K562 (cell line): Measurements from ENCODE around the gene NOX5. TPM values are rescaled to one million over a fixed set of nuclear protein-coding genes. Genes with fewer than 3 reads are reported as not detected.

Source experiments
- ATAC-seq: fragments of 200-7000 bp; cut with Tn5 transposase; 3 replicates; pipeline ENCODE4 v1.9.1; 2020; ENCODE audit warnings: moderate library complexity
- BruUV-seq: library from RNA; stranded (reverse); fragments of 400-500 nt; replicated peaks from 2 replicates; lab custom pipeline; 2021; lab: Mats Ljungman, UMichigan
- CTCF ChIA-PET: fragments of 300-600 bp; formaldehyde crosslinking; extraction: SDS; loops from one replicate; lab custom pipeline; 2021; ENCODE audit warnings: low intra/inter-chr PET ratio; lab: Yijun Ruan, JAX
- POLR2A ChIA-PET: fragments of 300-600, 350-650 bp; sonication (Branson Sonifier 250); formaldehyde crosslinking; extraction: SDS; loops from one replicate; lab custom pipeline; 2021; ENCODE audit warnings: antibody characterized with exemption, inconsistent platforms; lab: Yijun Ruan, JAX
- DNase-seq, 4 experiments: peaks; one replicate each; pipeline versions ENCODE4 v3.0.0 to v3.0.0-alpha.2; 2011 to 2018; ENCODE audit warnings: low spot score in 3 of 4, mixed read lengths in 3 of 4; ENCODE audit errors: extremely low read depth in 1 of 4
- FAIRE-seq: peaks from 2 replicates; lab custom pipeline; 2011; peaks lifted over from hg19 to GRCh38; lab: Jason Lieb, UNC
- H2AFZ ChIP-seq: 2 replicates; pipeline ENCODE4 v1.6.0; 2011; ENCODE audit warnings: low read depth, low read length, control low read depth, inconsistent platforms
- H3K27ac ChIP-seq: fragments of 200-600 bp; 3 replicates; pipeline ENCODE4 v1.8.0; 2011; ENCODE audit warnings: low read depth, mild to moderate bottlenecking, control low read depth, inconsistent platforms, low read length, moderate library complexity, mixed read lengths; ENCODE audit errors: extremely low read depth
- H3K27me3 ChIP-seq, 2 experiments: fragments of 300-600 bp in 1 of 2; 2 replicates in 1 of 2; 3 replicates in 1 of 2; pipeline versions ENCODE4 v1.6.0 to v1.8.0; 2011; ENCODE audit warnings: inconsistent platforms in 2 of 2, low read length in 2 of 2, mild to moderate bottlenecking in 1 of 2, mixed read lengths in 1 of 2, moderate library complexity in 1 of 2; ENCODE audit not compliant: control insufficient read depth in 2 of 2, insufficient read depth in 2 of 2
- H3K36me3 ChIP-seq: fragments of 300-600 bp; 3 replicates; pipeline ENCODE4 v1.8.0; 2011; ENCODE audit warnings: mild to moderate bottlenecking, low read length, inconsistent platforms; ENCODE audit not compliant: control insufficient read depth, insufficient read depth
- H3K4me1 ChIP-seq, 2 experiments: fragments of 200-600 bp in 1 of 2; replicated peaks in 1 of 2; 2 replicates in 1 of 2; 3 replicates in 1 of 2; pipeline versions ENCODE4 v1.5.1 to v1.8.0; 2011; ENCODE audit warnings: inconsistent platforms in 2 of 2, low read length in 2 of 2, mild to moderate bottlenecking in 1 of 2, mixed read lengths in 1 of 2, moderate library complexity in 1 of 2; ENCODE audit not compliant: control insufficient read depth in 2 of 2, insufficient read depth in 2 of 2
- H3K4me2 ChIP-seq: 2 replicates; pipeline ENCODE4 v1.6.1; 2011; ENCODE audit warnings: low read length, control low read depth, inconsistent platforms, mixed read lengths; ENCODE audit not compliant: insufficient read depth
- H3K4me3 ChIP-seq: fragments of 200-600 bp; sonication (generic), shearing (Covaris generic); 2 replicates; pipeline ENCODE4 v1.5.1; 2016; ENCODE audit warnings: control low read depth, inconsistent platforms
- H3K79me2 ChIP-seq: fragments of 200-600 bp; 3 replicates; pipeline ENCODE4 v1.8.0; 2011; ENCODE audit warnings: low read length, inconsistent platforms; ENCODE audit not compliant: control insufficient read depth, insufficient read depth
- H3K9ac ChIP-seq, 2 experiments: 2 replicates each; pipeline versions ENCODE4 v1.6.0 to v1.6.1; 2011; ENCODE audit warnings: low read depth in 2 of 2, low read length in 2 of 2, control low read depth in 1 of 2, inconsistent platforms in 1 of 2, mild to moderate bottlenecking in 1 of 2, mixed read lengths in 1 of 2; ENCODE audit not compliant: insufficient read depth in 1 of 2
- H3K9me1 ChIP-seq: one replicate; pipeline ENCODE4 v1.6.0; 2011; ENCODE audit warnings: inconsistent platforms, mild to moderate bottlenecking, low read length, moderate library complexity; ENCODE audit not compliant: control insufficient read depth, insufficient read depth
- H3K9me3 ChIP-seq: replicated peaks from 2 replicates; pipeline ENCODE4 v1.5.1; 2011; ENCODE audit warnings: low read depth, low read length, inconsistent platforms; ENCODE audit not compliant: control insufficient read depth, insufficient read depth
- H4K20me1 ChIP-seq: replicated peaks from 2 replicates; pipeline ENCODE4 v1.6.1; 2011; ENCODE audit warnings: low read length, inconsistent platforms, mixed read lengths; ENCODE audit not compliant: control insufficient read depth, insufficient read depth
- CHCHD3 ChIP-seq: fragments of 250-450 bp; sonication (Bioruptor Pico); IDR thresholded peaks from 2 replicates; pipeline ENCODE4 v2.1.2; 2022; ENCODE audit warnings: mild to moderate bottlenecking
- FOXA1 ChIP-seq: fragments of 450-650 bp; IDR thresholded peaks from 2 replicates; pipeline ENCODE4 v1.6.1; 2016; ENCODE audit warnings: mild to moderate bottlenecking, borderline replicate concordance
- GTF2E2 ChIP-seq: fragments of 200-800 bp; sonication (Bioruptor generic); IDR thresholded peaks from 2 replicates; pipeline ENCODE4 v1.6.1; 2016; ENCODE audit warnings: missing genetic modification characterization, missing compliant biosample characterization
- HOXB6 ChIP-seq: fragments of 250-450 bp; sonication (Bioruptor Pico); IDR thresholded peaks from 2 replicates; pipeline ENCODE4 v1.5.1; 2022; ENCODE audit warnings: mild to moderate bottlenecking, borderline replicate concordance
- ID3 ChIP-seq, 2 experiments: fragments of 250-450 bp in 1 of 2; fragments of 450-650 bp in 1 of 2; sonication (Bioruptor Pico) in 1 of 2; IDR thresholded peaks; 2 replicates each; pipeline versions ENCODE4 v1.6.1 to v1.8.0; 2016 to 2021; ENCODE audit warnings: mild to moderate bottlenecking in 2 of 2, moderate library complexity in 2 of 2, missing compliant biosample characterization in 1 of 2, missing genetic modification characterization in 1 of 2
- LARP7 ChIP-seq: fragments of 450-650 bp; IDR thresholded peaks from 2 replicates; pipeline ENCODE4 v1.6.1; 2016
- MYC ChIP-seq, 2 experiments: fragments of 250-450 bp in 1 of 2; sonication (Bioruptor Pico) in 1 of 2; IDR thresholded peaks; 2 replicates each; pipeline versions ENCODE4 v1.5.1 to v1.6.1; 2012 to 2021; ENCODE audit warnings: low read depth in 2 of 2, borderline replicate concordance in 1 of 2, improper control_type of control experiment in 1 of 2, low read length in 1 of 2, mild to moderate bottlenecking in 1 of 2, moderate library complexity in 1 of 2
- NFE2L1 ChIP-seq: fragments of 450-650 bp; IDR thresholded peaks from 2 replicates; pipeline ENCODE4 v1.6.1; 2016; ENCODE audit warnings: missing genetic modification characterization, low read depth, mild to moderate bottlenecking, missing compliant biosample characterization, moderate library complexity, borderline replicate concordance
- RCOR1 ChIP-seq, 2 experiments: IDR thresholded peaks; 2 replicates each; pipeline ENCODE4 v1.6.1; 2012; ENCODE audit warnings: low read depth in 2 of 2, low read length in 2 of 2, borderline replicate concordance in 1 of 2, improper control_type of control experiment in 1 of 2
- SOX6 ChIP-seq: fragments of 450-650 bp; IDR thresholded peaks from 2 replicates; pipeline ENCODE4 v1.6.1; 2014; ENCODE audit warnings: mild to moderate bottlenecking
- SP1 ChIP-seq: sonication (generic); formaldehyde crosslinking; IDR thresholded peaks from 2 replicates; pipeline ENCODE4 v1.8.1; 2022; ENCODE audit warnings: mild to moderate bottlenecking, missing genetic modification reagents
- YBX1 ChIP-seq: fragments of 450-650 bp; IDR thresholded peaks from 2 replicates; pipeline ENCODE4 v1.7.1; 2016; ENCODE audit warnings: mild to moderate bottlenecking
- ZNF3 ChIP-seq: fragments of 250-450 bp; sonication (Bioruptor Pico); IDR thresholded peaks from 2 replicates; pipeline ENCODE4 v1.5.0; 2021; ENCODE audit warnings: mild to moderate bottlenecking, moderate library complexity
- ZNF318 ChIP-seq, 2 experiments: fragments of 450-650 bp; IDR thresholded peaks; 2 replicates each; pipeline ENCODE4 v1.6.1; 2016; ENCODE audit warnings: mild to moderate bottlenecking in 2 of 2, borderline replicate concordance in 1 of 2, low read depth in 1 of 2, moderate library complexity in 1 of 2
- ZNF764 ChIP-seq: fragments of 250-450 bp; sonication (Bioruptor Pico); IDR thresholded peaks from 2 replicates; pipeline ENCODE4 v1.4.0; 2020; ENCODE audit warnings: low read depth, mild to moderate bottlenecking, moderate library complexity
- WGBS: fragments of 100-300 bp; shearing (Covaris generic); methylation state at CpG from one replicate; pipeline ENCODE4 v1.1.6; 2016; ENCODE audit warnings: low coverage, mixed read lengths; ENCODE audit not compliant: insufficient coverage; ENCODE audit errors: missing lambda C conversion rate; 5-methylcytosine and 5-hydroxymethylcytosine counted together
- in situ Hi-C: fragments of 300-500 bp; cut with MboI; formaldehyde crosslinking; loops from 4 replicates; pipeline ENCODE4 v1.15.0; 2018; ENCODE audit warnings: inconsistent platforms, mixed read lengths
- intact Hi-C: fragments of 100-400 bp; cut with micrococcal nuclease; formaldehyde crosslinking; loops from 2 replicates; pipeline ENCODE4 v1.14.2; 2022
- polyA plus RNA-seq, 8 experiments: library from polyadenylated mRNA; depleted of rRNA in 4 of 8; stranded (reverse) in 5 of 8; unstranded in 3 of 8; fragments of >200 nt; fragmentation: Nextera tagmentation in 2 of 8; fragmentation: Illumina TruSeq in 1 of 8; extraction: Ambion mirVana in 2 of 8; extraction: Trizol in 1 of 8; gene quantifications; 2 replicates each; pipeline versions ENCODE4 v1.2.1 to v1.2.3, GENCODE V29; 2011 to 2014; ENCODE audit warnings: inconsistent platforms in 1 of 8, missing spikeins in 1 of 8
- total RNA-seq, 7 experiments: library from RNA; depleted of rRNA in 6 of 7; stranded (reverse); fragments of >200 nt in 6 of 7; fragmentation: Illumina TruSeq in 2 of 7; extraction: Trizol in 2 of 7; gene quantifications; 2 replicates each; pipeline versions ENCODE4 v1.2.1 to v1.2.3, GENCODE V29; 2011 to 2021; ENCODE audit warnings: low replicate concordance in 1 of 7

NOX5 gene
- total and polyA plus RNA-seq, 9 of the 15 experiments (the other 6 are each of a cell fraction or from before 2014, with no cell fraction given): 0.01 TPM; not detected in 8

GRCh38 chr15:68966996-68967395, 47.5 kb upstream of the NOX5 start:
- no peak for FAIRE-seq
- intact Hi-C loops: no loop called here
- no peak for TF ChIP-seq LARP7
- TF ChIP-seq ZNF3 (CRISPR knock-in tag): no peak
- TF ChIP-seq ZNF764 (CRISPR knock-in tag): no peak
- TF ChIP-seq SP1 (CRISPR knock-in tag): no peak
- no peak for TF ChIP-seq HOXB6
- TF ChIP-seq CHCHD3 (CRISPR knock-in tag): no peak
- TF ChIP-seq ID3 (CRISPR knock-in tag; IDR thresholded peaks at IDR 0.05): no peak
- no peak for TF ChIP-seq ID3 (tag; IDR thresholded peaks at IDR 0.05)
- no peak for TF ChIP-seq YBX1
- TF ChIP-seq FOXA1: no peak
- no peak for TF ChIP-seq SOX6
- no peak for TF ChIP-seq NFE2L1 (tag)
- no peak for TF ChIP-seq RCOR1 (IDR thresholded peaks at IDR 0.05; ENCODE audit: borderline replicate concordance in 1 of 2, low read depth in 2 of 2, low read length in 2 of 2)
- no peak for TF ChIP-seq GTF2E2 (tag)
- no peak for TF ChIP-seq MYC (IDR thresholded peaks at IDR 0.05; ENCODE audit: low read depth, low read length)
- no peak for TF ChIP-seq MYC (CRISPR knock-in tag; IDR thresholded peaks at IDR 0.05; ENCODE audit: borderline replicate concordance, low read depth)
- no peak for TF ChIP-seq ZNF318 (IDR thresholded peaks at IDR 0.05; ENCODE audit: borderline replicate concordance in 1 of 2, low read depth in 1 of 2)

More at GRCh38 chr15:68966996-68967395, 47.5 kb upstream of the NOX5 start:
- Histone ChIP-seq H3K27ac (no peak overlapping the region), H3K4me1 (no peaks in the 10 kb centered on the region; a peak in 1 of 5 replicates), H4K20me1 (no peaks in the 10 kb centered on the region), H3K9me3 (peaks cover 4% of the 10 kb centered on the region; the same call in 1 of the 2 replicates), H3K4me2 (no peak overlapping the region), H3K9ac (no peak overlapping the region), H3K36me3 (no peaks in the 10 kb centered on the region), H3K9me1 (no peaks in the 10 kb centered on the region), H2AFZ (no peak overlapping the region), H3K4me3 (no peak overlapping the region), H3K79me2 (no peaks in the 10 kb centered on the region), H3K27me3 (no peaks in the 10 kb centered on the region)
- in situ Hi-C loops: no loop called here
- DNase-seq (no peak), ATAC-seq (no peak)
- ChIA-PET CTCF (no interaction called here), POLR2A (no interaction called here)
- WGBS: 24% methylated on average over 5 of the region's 5 CpGs
- no TSS peak for BruUV-seq
